ENCODE results near the gene AHNAK2.
"Not testable (repeated sequence)": the region's sequence is repeated elsewhere in the genome, so short reads cannot be mapped to it uniquely, and the experiment has no call there.

The AHNAK2 gene

DNA sequence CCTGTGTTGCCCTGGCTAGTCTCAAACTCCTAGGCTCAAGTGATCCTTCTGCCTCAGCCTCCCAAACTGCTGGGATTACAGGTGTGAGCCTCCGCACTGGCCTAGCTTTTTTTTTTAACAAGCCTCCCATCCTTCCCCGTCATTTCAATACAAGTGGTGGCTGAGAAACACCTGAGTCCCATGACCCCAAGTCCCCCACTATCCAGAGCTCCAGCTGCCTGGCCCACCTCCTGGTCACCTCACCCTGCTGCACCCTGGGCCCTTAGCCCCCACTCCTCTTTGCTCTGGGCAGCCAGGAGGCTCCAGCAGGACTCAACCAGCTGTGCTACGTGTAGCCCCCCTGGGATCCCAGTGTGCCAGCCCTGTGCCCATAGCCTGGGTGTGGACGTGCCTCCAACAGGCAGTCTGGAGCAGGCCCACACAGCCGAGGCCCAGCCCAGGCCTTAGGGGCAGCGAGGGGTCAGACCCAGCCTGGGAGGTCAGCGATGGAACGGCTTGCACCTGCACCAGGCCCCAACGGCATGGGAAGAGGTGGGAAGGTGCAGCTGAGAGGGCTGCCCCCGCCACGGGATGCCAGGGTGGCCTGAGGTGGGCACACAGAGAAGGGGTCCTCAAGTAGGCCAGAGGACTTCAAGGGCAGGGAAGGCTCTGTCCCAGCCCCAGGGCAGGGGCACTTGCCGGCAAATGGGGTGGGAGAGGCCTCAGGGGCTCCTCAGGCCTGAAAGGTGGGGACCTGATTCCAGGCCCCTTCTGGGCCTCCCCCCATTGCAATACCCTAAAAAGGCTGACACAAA lies 6.5 kb downstream of the AHNAK2 start:
- DNase-seq: no peak

DNA sequence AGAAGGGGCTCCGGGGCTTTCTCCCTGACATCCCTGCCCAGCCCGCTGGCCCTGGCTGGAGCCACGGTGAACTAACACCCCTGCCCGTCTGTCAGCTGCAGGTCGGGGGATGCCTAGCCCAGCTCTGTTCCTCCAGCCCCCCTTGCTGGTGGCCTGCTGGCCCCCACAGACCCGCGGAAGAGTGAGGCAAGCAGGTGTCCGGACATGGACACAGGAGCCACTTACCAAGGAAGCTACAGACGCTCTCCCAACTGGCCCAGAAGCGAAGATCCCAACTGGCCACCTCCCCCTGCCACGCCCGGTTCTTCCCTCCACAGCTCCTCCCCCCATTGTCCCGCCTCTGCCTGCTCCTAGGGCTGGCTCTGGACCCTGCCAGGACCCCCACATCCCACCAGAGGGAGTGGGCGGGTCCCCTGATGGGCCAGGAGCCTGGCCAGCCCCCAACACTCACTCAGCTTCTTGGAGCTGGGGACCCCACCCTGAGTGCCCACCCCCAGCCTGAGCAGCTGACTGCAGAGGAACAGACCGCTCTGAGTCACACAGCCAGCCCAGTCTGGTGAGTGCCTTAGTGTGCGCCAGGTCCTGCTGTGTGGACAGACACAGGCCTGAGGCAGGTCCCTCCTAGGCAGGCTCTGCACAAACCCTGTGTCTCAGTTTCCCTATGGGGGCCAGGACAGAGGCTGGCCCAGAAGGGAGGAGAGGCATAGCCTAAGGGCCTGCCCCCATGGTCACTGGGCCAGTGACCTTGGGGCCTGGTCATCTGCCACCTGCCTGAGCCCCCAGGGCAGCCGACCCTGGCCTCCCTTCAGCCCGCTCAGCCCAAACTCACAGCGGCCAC lies 7.7 kb downstream of the AHNAK2 start:
- no peak for DNase-seq

DNA sequence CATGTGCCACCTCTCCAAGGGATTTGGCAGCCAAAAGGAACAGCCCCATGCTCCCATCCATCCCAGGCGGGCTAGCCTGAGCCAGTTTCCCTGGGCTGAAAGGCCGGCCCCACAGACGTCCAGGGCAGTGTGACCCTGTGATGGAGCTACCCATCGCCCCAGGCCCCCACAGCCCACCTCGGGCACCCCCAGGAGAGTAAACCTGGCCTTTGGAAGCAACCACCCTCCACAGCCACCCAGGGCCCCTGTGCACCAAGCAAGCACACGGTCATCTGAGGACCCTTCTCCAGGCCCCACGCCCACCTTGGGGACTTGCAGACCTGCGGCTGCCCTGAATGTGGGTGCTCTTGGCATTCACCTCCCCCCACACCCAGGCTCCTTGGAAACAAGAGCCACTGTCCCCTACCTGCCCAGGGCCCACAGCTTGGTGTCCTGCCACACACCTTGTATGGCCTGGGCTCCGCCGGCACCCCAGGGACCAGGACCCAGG lies 8.4 kb downstream of the AHNAK2 start:
- DNase-seq: no peak

- DNase-seq: no peak
Measured at GRCh38 chr14:104968541-104969401, 9.4 kb downstream of the AHNAK2 start.

DNA sequence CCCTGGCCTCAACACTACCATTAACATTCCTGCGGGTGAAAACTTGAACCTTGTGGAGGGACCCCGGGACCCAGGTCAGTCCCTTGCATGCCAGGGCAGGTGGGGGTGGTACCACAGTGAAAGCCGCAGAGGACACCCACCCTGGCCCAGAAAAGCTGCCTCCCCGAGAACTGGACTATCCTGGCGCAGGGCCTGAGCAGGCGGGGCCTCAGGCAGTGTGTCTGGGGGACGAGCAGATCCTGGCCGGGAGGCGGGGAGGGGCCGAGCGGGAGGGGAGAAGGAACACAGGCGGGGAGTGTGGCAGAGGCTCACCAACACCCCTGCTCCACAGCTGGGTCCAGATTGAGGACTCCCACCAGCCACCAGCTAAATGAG lies 10.0 kb downstream of the AHNAK2 start:
- DNase-seq: no peak

DNA sequence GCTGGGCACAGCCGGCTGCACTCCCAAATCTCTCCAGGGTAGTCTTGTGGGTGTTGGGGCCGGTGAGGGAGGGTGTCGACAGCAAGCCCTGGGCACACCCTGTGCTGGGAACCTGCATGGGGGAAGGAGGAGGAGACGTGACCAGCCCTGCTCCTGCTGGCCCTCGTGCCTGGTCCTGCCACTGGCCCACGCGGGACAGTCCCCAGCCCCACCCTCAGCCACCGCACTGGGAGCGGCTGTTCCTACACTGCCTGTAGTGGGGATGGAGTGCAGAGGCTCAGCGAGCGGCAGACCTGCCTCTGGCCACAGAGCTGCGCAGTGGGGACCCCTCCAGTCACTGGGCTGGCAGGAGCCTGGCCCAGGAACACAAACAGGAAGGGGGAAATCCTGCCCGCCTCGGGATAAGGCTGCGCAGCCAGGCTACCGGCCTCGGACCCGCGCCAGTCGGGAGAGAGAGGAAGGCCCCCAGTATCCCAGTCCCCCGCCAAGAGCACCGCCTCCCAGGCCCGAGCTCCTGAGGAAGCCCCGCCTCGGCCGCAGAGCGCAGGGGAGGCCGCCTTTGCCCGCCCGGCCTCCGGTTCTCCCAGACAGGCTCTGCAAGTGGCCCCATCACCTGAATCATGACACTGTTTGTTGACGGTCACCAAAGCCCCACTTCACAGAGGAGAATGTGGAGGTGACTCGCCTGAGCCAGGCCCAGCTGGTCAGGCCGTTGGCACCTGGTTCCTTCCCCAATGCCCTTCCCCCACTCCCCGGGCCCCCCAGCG lies 10.6 kb downstream of the AHNAK2 start:
- DNase-seq: no peak

- DNase-seq: no peak
Measured at GRCh38 chr14:104966981-104967385, 11.2 kb downstream of the AHNAK2 start.

- DNase-seq: no peak
Measured at GRCh38 chr14:104966261-104966865, 11.8 kb downstream of the AHNAK2 start.

GRCh38 chr14:104965561-104966231 lies 12.5 kb downstream of the AHNAK2 start:
- DNase-seq: no peak

GRCh38 chr14:104964546-104964945 lies 13.6 kb downstream of the AHNAK2 start:
- no peak for DNase-seq

- no peak for DNase-seq
Measured at GRCh38 chr14:104957146-104958113, 20.7 kb downstream of the AHNAK2 start.

DNA sequence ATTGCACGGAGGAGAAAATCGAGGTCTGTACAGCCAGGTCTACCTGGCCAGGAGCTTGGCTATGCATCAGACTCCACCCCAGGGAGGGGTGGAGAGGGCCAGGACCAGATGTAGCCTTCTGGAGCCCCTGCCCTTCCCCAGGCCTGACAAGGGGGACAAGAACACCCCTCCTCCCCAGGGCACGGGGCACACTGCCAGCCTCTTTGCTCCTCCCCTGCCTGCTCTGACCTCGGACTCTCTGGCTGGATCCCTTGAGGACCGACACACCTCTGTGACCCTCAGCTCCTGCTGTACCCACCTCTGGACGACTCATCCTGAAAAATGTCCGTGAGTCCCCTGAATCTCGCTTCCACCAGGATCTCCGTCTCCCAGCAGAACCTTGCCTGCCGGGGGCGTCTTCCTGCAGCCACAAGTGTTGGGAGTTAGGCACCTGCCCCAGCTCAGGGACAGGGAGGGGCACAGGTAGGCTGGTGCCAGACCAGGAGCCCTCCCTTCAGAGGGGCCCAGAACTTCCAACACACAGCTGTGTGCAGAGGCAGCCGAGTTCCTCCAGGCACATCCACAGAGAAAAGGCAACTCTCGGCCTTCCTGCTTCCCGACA lies 21.8 kb downstream of the AHNAK2 start:
- DNase-seq: no peak

GRCh38 chr14:104955396-104955770 lies 22.8 kb downstream of the AHNAK2 start:
- no peak for DNase-seq

DNA sequence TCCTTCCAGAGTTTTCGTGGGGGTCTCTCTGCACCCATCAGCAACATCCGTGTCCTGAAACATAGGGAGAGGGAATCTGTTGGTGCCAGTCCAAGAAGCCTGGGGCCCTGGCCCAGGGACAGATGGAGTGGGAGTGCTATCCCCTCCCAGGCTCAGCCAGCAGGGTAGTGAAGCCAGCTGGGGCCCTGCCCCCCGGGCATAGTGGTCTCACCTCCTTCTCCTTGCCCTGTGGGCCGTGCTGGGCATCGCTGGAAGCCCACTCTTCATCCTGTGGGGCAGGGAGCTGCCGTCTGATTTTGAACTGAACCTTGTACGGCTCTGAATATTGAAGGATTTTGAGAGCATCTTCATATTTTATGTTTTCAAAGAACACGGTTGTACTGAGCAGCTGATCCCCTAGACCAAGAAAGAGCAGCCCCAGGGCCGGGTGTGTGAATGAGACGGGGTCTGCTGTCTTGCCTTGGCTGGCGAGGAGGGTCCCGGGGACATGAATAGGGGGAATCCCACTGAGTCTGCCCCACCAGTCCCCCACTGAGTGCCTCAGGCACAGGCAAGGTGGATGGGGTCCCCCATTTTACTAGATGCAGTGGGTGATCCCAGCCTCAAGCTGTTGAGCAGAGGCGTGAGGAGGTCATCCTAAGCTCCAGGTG lies 23.3 kb downstream of the AHNAK2 start:
- DNase-seq: no peak

- no peak for DNase-seq
Measured at GRCh38 chr14:104953896-104954656, 24.1 kb downstream of the AHNAK2 start.

DNA sequence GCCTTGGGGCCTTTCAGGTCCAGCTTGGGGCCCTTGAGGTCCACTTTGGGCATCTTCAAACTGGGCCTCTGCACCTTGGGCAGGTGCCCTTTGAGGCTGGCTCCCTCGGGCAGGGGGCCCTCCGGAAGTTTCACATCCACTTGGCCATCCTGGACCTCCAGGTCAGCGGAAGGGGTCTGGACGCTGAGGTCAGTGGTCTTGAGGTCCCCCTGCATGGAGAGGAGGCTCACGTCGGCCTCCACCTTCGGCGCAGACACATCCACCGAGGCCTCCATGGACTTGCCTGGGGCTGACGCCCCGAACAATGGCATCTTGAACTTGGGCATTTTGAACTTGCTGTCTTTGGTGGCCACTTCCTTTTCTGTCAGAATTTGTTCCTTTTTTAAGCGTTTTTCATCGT lies 25.1 kb downstream of the AHNAK2 start:
- no peak for DNase-seq

DNA sequence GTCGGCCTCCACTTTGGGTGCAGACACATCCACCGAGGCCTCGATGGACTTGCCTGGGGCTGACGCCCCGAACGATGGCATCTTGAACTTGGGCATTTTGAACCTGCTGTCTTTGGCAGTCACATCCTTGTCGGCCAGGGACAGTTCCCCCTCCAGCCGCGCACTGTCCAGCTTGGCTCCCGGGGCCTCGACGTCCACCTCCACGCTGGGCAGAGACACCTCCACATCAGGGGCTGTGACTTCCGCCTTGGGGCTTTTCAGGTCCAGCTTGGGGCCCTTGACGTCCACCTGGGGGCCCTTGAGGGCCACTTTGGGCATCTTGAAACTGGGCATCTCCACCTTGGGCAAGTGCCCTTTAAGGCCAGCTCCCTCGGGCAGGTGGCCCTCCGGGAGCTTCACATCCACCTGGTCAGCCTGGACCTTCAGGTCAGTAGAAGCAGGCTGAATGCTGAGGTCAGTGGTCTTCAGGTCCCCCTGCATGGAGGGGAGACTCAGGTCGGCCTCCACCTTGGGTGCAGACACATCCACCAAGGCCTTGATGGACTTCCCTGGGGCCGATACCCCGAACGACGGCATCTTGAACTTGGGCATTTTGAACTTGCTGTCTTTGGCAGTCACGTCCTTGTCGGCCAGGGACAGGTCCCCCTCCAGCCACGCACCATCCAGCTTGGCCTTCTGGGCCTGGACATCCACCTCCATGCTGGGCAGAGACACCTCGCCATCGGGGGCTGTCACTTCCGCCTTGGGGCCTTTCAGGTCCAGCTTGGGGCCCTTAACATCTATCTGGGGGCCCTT lies 26.1 kb downstream of the AHNAK2 start:
- not testable (repeated sequence) for DNase-seq
